ENCODE results near the gene SIPA1L3.
"Not testable (repeated sequence)": the region's sequence is repeated elsewhere in the genome, so short reads cannot be mapped to it uniquely, and the experiment has no call there.

The SIPA1L3 gene

DNA sequence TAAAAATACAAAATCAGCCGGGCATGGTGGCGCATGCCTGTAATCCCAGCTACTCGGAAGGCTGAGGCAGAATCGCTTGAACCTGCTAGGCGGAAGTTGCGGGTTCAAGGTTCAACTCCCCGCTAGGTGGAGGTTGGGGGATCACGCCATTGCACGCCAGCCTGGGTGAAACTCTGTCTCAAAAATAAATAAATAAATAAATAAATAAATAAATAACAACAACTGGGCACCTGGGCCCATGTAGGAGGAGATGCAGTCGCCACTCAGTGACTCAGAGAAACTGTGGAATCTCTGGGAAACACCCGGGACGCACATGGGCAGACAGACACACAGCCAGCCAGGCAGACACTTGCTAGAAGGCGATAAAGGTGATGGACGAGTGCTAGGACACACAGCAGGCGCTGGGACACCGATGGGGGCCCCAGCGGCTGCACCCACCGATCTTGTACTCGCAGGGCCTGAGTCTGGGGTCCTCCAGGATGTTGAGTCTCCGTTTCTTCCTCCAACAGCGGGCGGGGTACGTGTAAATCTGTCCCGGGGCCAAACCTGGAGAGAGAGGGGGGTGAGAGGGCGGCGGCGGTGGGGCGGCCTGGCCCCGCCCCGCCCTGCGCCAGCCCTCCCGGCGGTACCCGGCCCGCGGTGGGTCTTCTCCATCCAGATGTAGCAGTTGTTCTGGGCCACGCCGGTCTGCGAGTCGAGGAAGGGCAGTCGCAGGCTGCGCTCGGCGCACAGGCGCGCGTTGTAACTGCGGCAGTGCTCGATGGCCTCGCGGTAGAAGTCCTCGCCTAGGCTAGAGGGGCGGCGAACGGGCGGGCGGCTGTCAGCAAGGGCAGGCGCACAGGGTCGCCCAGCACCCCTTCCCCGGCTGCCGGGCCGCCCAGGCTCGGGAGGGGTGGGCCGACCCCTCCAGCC lies 315.2 kb downstream of the SIPA1L3 start:
- DNase-seq: no peak

DNA sequence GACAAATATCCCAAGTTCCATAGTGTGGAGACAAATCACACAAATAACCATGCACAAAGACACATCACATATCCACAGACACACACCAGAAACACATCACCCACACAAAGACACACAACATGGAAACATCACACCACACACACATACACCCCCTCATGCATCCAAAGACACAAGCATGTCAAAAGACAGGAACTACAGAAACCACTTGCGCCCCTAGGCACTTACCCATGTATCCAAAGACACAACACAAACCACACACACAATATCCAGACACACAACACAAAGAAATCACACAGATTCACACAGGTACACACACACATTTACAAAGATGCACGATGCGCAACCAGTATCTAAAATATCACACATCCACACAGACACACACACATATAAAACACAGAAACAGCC lies 316.1 kb downstream of the SIPA1L3 start:
- no peak for DNase-seq

DNA sequence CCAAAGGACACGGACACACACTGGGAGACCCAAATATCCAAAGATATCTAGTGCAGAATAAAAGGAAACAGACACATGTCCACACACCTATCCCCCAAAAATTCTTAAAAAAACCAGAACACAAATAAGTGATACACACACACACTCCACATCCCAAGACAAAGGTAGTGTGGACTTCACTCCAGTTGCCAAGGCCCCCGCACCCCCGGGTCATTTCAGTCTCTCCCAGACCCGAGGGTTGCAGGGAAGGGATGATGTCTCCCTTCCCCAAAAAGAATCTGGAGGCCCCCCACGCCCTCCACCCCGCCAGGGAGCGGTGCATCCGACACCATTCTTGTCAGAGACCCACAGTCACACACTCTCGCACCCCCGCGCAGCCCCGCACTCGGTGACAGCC lies 316.6 kb downstream of the SIPA1L3 start:
- no peak for DNase-seq

DNA sequence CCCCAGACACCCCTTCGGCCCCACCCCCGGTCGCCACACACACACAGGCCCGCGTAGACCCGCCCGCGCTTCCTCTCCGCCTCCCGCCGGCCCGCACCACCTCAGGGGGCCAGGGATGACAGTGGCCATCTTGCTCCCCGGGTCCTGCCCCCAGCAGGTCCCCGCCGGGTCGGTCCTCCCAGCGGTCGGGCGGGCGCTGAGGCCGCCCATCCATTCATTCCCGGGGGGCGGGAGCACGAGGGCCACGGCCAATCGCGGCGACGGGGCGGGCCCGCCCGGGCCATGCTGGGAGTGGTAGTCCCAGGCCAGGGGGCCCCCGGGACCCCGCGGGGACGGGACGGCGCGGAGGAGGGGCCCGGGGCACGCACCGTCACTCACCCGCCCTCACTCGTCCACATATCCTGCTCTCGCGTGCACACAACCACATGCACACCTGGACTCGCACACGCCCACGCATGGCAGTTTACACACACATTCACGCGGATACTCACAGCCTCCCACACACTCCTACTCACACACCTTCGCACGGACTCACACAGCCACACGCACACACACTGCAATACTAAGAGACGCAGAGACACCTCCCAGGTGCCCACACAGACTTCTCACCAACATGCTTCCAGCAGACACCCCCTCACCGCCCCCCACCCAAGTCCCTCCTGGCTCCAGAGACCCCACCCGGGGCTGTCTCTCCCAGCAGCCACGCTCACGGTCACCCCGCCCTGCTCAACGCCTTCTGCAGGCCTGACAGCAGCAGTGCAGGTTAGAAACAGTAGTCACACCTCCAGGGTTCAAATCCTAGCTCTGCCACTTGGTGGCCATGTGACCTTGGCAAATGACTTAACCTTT lies 317.2 kb downstream of the SIPA1L3 start, which contains the start of gene DPF1:
Gene DPF1, minus strand, starts transcription at position 209 of the 849 bp plus-strand sequence. Its CDS starts 80 bp downstream, at position 129.
- peak; percentile 40 for DNase-seq

DNA sequence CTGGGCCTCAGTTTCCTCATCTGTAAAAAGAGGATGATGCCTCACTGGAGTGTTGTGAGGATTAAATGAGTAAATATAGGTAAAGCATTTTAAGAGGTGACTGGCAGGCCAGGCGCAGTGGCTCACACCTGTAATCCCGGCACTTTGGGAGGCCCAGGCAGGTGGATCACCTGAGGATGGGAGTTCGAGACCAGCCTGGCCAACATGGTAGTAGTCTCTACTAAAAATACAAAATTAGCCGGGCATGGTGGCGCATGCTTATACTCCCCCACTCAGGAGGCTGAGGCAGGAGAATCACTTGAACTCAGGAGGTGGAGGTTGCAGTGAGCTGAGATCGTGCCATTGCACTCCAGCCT lies 317.8 kb downstream of the SIPA1L3 start:
- DNase-seq: not testable (repeated sequence)

DNA sequence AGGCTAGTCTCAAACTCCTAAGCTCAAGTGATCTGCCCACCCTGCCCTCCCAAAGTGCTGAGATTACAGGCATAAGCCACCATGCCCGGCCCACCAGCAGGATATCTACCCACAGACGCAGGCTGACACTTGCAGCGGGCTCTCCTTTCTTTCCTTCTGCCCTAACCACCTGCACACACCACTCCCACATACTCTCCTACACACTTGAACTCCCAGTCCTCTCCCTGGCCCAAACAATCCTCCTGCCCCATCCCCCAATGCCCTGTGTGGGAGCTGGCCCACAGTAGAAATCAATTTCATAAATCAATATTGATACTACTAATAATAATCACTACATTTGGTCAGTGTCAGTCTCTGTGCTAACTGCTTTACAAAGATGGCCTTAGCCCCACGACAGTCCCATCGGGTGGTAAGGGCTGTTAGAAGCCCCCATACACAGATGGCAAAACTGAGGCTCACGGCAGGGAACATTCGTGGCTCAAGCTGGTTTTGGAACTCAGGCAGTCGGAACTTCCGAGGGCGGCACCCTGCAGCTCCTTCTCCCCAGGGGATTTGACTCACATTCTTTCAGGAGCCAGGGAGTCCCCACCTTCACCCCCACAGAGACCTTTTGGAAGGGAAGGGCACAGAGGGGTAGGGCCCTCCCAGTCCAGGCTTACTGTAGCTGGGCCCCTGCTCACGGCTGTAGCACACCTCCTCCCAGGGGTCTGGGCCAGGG lies 320.4 kb downstream of the SIPA1L3 start:
- no peak for DNase-seq

DNA sequence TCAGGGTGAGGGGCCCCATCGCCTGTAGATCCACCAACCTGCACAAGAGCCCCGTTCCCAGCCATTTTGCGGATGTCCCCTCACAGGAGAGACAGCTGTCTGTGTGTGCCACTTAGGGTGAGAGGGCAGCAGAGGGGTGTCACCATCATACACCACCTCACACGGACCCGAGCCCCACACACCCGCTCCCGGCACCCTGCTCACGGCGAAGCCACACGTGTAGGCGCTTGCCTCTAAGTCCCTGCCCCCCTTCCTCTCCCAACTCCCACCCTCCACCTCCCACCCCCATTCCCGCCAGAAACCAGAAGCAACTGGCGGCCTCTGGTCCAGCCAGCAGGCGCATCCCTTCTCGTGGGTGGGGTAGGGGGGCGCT lies 321.0 kb downstream of the SIPA1L3 start:
- DNase-seq: no peak

DNA sequence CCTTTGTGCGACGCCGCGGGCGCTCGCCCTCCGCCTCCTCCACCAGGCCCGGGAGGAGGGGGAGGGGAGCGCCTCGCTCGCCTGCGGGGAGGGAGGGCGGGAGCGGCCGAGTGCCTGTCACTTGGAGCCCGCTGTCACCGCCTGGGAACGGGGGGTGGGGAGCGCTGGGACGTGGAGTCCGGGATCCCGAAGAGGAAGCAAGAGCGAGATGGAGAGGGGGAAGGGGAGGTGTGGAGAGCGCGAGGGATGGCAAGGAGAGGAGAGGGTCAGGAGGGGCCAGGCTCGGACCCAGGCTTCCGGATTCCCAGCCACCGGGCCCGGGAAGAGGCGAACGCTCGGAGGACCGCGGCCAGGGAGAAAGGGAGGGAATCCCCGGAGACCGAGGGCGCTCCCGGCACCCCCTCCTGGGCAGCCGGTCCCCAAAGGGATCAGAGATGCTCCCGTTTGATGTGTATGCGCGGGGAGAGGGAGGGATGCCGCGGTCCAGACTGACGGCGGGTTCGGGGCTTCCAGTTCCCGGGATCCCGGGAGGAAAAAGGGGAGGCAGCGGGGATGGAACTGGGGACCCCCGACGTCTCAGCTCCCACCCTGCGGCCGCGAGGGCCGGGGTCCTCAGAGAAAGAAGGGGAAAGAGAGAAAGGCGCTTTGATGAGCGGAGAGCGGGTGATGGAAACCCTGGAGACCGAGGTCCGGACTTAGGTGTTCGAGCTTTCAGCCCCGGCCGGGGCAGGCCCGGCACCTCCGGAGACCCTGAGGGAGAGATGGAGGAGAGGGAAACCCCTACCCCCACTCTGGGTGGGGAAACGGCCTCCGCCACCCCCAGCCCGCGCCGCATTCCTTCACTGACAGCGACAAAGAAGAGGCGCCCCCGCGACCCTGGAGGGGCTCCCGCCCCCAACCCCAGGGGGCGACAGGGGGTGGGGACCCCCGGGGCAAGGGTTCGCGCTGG lies 321.8 kb downstream of the SIPA1L3 start:
- no peak for DNase-seq

DNA sequence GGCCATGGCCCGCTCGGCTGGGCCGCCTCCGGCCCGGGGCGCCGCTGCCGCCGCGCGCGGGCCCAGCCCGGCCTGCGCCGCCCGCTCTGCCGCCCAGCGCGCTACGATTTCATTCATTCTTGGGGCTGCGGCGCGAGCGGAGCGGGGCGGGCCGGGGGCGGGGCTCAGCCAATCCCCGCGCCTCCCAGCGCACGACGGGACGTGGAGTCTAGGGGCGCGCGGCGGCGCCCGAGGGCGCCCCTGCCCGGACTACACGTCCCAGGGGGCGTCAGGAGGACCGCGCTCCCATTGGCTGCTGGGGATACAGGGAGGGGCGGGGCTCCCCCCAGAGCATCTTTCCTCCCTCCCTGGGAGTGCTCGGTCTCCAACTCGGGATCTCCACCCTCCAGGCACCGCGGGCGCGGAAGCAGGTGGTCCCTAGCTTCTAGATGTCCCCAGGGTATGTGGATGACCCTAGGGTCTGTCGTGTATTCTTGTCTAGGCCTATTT lies 322.6 kb downstream of the SIPA1L3 start:
- peak; percentile 68 for DNase-seq

DNA sequence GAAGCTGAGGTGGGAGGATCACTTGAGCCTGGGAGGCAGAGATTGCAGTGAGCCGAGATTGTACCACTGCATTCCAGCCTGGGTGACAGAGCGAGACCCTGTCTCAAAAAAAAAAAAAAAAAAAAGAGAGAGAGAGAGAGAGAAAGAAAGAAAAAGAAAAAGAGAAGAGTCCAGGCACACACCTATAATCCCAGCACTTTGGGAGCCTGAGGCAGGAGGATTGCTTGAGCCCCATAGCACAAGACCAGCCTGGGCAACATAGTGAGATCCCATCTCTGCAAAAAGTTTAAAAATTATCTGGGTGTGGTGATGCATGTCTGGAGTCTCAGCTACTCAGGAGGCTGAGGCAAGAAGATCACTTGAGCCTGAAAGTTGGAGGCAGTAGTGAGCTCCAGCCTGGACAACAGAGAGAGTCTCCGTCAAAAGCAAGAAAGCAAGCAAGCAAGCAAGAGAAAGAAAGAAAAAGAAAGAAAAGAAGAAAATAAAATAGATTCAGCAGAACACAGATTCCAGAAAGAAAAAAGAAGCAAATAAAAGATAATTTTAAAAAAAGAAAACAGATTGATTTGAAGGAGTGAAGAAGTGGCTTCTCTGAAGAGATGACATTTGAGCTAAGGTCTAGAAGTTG lies 323.6 kb downstream of the SIPA1L3 start:
- not testable (repeated sequence) for DNase-seq

DNA sequence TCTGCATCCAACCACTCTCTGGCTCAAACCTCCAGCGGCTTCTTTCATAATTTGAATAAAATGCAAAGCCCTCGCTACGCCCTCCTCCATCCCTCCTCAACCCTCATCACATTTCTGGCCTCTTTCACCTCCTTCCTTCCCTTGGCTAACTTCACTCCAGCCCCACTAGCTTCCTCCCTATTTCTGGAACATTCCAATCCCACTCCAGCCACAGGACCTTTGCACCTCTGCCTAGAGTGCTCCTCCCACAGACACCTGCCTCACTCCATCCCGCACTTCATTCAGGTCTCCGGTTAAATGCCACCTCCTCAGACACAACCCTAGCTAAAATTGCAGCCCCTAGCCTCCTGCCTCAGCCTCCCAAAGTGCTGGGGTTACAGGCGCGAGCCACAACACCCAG lies 324.9 kb downstream of the SIPA1L3 start:
- DNase-seq: no peak

DNA sequence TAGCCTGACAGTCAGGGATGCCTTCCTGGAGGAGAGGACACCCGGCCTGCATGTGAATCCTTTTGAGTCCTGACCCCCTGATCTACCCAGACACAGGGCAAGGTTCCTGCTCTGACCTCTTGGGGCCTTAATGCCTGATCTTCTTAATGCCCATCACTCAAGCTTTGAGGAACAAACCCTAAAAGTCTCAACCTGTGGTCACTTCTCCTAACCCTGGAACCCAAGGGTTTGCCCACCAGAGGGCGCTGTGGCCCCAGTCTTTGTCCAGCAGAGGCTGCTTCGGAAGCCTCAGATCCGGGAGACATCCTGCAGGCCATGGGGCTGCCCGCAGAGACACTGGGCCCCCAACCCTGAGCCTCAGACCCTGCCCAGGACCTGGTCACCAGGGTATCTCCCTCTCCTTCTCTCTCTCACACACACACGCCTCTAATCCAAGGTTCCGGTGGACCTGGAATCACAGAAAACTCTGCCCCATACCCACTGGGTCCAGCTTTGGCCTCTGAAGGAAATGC lies 326.8 kb downstream of the SIPA1L3 start:
- DNase-seq: peak; percentile 73

DNA sequence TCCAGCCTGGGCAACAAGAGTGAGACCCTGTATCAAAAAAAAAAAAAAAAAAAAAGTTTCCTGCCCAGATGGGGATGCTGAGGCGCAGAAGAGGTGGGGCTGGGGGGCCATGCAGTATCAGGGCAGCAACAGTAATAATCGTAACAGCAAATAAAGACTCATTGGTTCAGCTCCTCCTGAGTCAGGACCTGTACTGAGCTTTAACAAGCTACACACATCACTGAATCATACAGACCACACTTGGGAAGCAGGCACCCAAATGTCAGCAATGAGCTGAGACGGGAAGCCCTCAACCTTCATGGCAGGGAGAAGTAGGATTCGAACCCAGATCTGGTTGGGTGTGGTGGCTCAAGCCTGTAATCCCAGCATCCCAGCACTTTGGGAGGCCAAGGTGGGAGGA lies 327.6 kb downstream of the SIPA1L3 start:
- DNase-seq: no peak

DNA sequence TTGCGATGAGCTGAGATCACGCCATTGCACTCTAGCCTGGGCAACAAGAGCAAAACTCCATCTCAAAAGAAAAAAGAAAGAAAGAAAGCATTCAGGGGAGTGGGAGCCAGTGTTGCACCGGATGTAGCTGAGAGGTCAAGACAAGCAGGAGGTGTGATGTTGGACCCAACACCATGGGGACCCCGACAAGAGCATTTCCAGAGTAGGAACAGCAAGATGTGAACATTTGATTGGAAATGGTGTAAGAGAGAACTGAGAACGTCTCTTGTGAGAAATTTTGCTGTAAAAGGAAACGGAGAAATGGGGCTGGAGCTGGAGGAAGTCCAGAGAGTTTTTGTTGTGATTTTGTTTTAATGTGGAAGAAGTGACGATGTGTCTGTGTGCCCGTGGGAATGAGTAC lies 332.8 kb downstream of the SIPA1L3 start:
- no peak for DNase-seq

DNA sequence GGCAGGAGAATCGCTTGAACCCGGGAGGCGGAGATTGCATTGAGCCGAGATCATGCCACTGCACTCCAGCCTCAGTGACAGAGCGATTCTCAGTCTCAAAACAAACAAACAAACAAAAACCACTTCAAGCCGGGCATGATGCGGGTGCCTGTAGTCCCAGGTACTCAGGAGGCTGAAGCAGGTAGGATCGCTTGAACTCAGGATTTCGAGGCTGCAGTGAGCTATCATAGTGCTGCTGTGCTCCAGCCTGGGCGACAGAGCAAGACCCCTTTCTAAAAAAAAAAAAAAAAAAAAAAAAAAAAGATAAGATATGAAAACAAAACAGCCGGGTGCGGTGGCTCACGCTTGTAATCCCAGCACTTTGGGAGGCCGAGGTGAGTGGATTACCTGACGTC lies 336.3 kb downstream of the SIPA1L3 start:
- DNase-seq: no peak

DNA sequence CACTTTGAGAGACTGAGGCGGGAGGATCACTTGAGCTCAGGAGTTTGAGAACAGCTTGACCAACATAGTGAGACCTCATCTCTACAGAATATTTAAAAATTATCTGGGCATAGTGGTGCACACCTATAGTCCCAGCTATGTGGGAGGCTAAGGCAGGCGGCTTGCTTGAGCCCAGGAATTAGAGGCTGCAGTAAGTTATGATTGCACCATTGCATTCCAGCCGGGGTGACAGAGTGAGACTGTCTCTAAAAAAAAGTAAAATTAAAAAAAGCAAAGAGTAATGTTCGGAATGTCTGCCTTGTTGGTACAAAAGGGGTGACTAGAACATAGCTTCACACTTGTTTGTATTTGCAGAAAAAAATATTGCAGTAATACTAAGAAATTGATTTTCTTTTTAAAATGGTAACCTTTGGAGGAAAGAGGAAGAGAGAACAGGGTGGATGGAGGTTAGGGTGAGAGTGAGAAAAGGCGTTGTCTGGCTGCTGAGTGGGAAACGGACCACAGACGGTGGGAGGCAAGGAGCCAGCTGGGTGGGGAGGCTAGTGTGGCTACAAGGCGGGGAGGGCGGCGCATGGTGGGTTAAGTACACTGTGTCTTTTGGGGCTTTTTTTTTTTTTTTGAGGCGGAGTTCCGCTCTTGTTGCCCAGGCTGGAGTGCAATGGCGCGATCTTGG lies 339.0 kb downstream of the SIPA1L3 start:
- no peak for DNase-seq

DNA sequence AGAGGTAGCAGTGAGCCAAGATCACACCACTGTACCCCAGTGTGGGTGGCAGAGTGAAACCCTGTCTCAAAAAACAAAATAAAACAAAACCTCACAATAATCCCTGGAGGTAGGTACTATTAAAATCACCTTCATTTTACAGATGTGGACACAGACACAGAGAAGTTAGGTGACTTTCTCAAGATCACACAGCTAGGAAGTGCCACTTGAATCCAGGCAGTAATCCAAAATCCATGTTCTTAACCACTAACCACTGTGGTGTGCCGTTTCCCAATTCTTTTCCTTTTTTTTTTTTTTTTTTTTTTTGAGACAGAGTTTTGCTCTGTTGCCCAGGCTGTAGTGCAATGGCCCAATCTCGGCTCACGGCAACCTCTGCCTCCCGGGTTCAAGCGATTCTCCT lies 340.1 kb downstream of the SIPA1L3 start:
- DNase-seq: no peak

DNA sequence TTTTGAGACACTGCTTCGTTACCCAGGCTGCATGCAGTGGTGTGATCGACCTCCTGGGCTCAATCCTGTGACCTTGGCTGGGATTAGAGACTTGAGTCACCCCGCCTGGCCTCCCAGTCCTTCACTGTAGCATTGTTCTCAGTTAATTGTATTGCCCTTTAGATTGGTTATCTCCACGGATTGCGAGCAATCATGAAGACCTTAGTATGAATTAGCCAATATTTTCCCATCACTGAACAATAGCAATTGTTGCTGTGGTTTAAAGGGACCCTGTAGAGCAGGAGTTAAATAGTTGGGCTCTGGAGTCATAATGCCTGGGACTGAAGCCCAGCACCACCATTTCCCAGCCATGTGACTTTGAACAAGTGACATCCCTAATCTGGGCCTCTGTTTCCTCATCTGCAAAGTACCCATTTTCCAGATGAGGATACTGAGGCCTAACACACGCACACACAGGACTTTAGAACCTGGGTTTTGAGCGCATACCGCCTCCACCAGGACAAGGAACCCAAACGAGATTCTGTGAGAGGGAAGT lies 340.8 kb downstream of the SIPA1L3 start:
- DNase-seq: no peak

DNA sequence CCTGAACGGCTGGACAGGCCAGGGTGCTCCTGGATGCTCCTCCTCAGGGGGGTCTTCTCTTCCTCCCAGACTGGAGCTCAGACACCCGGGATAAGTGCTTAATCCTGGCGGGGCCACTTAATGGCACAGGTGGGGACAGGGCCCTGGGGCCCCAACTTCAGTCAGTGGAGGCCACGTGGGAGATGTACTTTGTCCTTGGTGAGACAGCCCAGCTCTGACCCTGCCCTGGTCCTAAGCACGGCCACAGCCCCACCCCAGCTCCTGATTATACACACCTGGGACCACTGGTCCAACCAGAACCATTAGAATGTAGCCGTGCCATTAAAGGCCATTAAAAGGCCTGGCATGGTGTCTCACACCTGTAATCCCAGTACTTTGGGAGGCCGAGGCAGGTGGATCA lies 341.4 kb downstream of the SIPA1L3 start:
- DNase-seq: no peak

DNA sequence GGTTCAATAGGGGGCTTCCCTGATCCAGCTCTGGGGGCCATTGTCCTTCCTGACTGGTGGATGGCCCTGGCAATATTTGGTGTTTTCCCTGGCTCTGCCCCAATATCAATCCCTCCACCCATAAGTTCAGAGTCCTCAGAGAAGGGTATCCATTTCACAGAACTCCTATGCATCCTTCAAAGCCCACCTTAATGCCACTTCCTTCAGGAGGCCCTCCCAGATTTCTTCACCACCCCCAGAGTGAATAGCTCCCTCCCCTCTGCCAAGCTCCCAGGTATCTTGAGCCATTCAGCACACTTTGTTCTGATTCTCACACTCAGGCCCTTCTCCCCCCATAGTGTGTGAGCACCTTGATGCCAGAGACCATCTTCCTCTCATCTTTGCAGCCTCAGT lies 343.4 kb downstream of the SIPA1L3 start:
- DNase-seq: no peak
